Common myeloid progenitor, CD34-positive (primary cell): ENCODE results near the gene OCLN.

ENCODE experiments used
- CTCF ChIA-PET: fragments of 350-600 bp; sonication (Branson Sonifier 250); formaldehyde crosslinking; loops from one replicate; lab custom pipeline; 2021; ENCODE audit warnings: antibody characterized with exemption; lab: Charles Lee
- POLR2A ChIA-PET: fragments of 350-600 bp; sonication (Branson Sonifier 250); formaldehyde crosslinking; loops from one replicate; lab custom pipeline; 2021; ENCODE audit warnings: antibody characterized with exemption; lab: Charles Lee
- DNase-seq, 3 donors: peaks; one replicate each; pipeline versions ENCODE4 v3.0.0 to v3.0.0-alpha.2; 2013
- H3K27ac ChIP-seq, 2 experiments: 1 replicate in 1 of 2; 2 replicates in 1 of 2; pipeline ENCODE4 v1.7.0; 2013; ENCODE audit warnings: inconsistent platforms in 2 of 2, low read length in 2 of 2, mild to moderate bottlenecking in 2 of 2, low read depth in 1 of 2, moderate library complexity in 1 of 2; ENCODE audit not compliant: severe bottlenecking in 2 of 2, insufficient read depth in 1 of 2, poor library complexity in 1 of 2
- H3K27me3 ChIP-seq, 5 experiments: replicated peaks in 2 of 5; 1 replicate in 3 of 5; 2 replicates in 2 of 5; pipeline versions ENCODE4 v1.6.1 to v1.7.0; 2013; ENCODE audit warnings: low read length in 4 of 5, mild to moderate bottlenecking in 2 of 5, moderate library complexity in 2 of 5, inconsistent platforms in 1 of 5; ENCODE audit not compliant: insufficient read depth in 5 of 5, control insufficient read depth in 4 of 5
- H3K36me3 ChIP-seq, 4 experiments: 1 replicate in 2 of 4; 2 replicates in 2 of 4; pipeline versions ENCODE4 v1.6.1 to v1.7.0; 2013; ENCODE audit warnings: low read length in 3 of 4, control low read depth in 1 of 4, mild to moderate bottlenecking in 1 of 4; ENCODE audit not compliant: control insufficient read depth in 4 of 4, insufficient read depth in 4 of 4
- H3K4me1 ChIP-seq, 4 experiments: 1 replicate in 3 of 4; 2 replicates in 1 of 4; pipeline versions ENCODE4 v1.6.1 to v1.7.1; 2013; ENCODE audit warnings: low read length in 3 of 4, mild to moderate bottlenecking in 3 of 4, control low read depth in 1 of 4, inconsistent platforms in 1 of 4, moderate library complexity in 1 of 4; ENCODE audit not compliant: control insufficient read depth in 4 of 4, insufficient read depth in 4 of 4; ENCODE audit errors: control extremely low read depth in 1 of 4
- H3K4me3 ChIP-seq, 7 experiments: 1 replicate in 4 of 7; 2 replicates in 3 of 7; pipeline versions ENCODE4 v1.5.1 to v1.7.0; 2013; ENCODE audit warnings: mild to moderate bottlenecking in 7 of 7, low read length in 6 of 7, moderate library complexity in 6 of 7, inconsistent platforms in 2 of 7, low read depth in 2 of 7, control low read depth in 1 of 7; ENCODE audit not compliant: insufficient read depth in 4 of 7, control insufficient read depth in 1 of 7; ENCODE audit errors: extremely low read depth in 1 of 7
- H3K9me3 ChIP-seq, 5 experiments: 1 replicate in 4 of 5; 2 replicates in 1 of 5; pipeline versions ENCODE4 v1.6.1 to v1.7.1; 2013; ENCODE audit warnings: low read length in 4 of 5, mild to moderate bottlenecking in 2 of 5, inconsistent platforms in 1 of 5, low read depth in 1 of 5, moderate library complexity in 1 of 5; ENCODE audit not compliant: control insufficient read depth in 4 of 5, insufficient read depth in 2 of 5; ENCODE audit errors: control extremely low read depth in 1 of 5
- WGBS: methylation state at CpG from one replicate; pipeline ENCODE4 v1.1.5; 2013; ENCODE audit not compliant: insufficient coverage; 5-methylcytosine and 5-hydroxymethylcytosine counted together

Gene OCLN

DNA sequence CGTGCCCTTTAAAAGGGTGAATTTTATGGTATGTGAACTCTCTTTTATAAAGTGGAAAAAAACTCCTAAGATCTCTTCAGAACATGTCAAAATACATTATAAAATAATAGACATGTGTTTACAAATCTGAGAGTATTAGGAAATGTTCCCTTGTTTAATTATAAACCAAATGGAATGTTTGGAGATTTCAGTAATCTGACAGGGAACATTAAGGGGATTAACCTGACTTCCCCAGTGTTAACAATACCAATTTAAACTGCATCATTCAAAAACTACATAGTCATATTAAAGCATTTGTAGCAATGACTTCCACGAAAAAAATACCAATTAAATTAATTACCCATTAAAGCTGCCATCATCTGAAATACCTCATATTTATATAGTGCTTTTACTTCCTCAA, 1.6 kb upstream of the OCLN start:
- Histone ChIP-seq H3K36me3 (no peaks in the 10 kb centered on the region), H3K9me3 (no peaks in the 10 kb centered on the region), H3K4me3 (no peak overlapping the region), H3K4me1 (peaks cover 0 to 26% (median 20%) of the 10 kb centered on the region in 4 experiments), H3K27me3 (peaks cover 0 to 18% (median 0%) of the 10 kb centered on the region in 5 experiments), H3K27ac (no peak overlapping the region)
- DNase-seq = no peak
- CTCF ChIA-PET = no interaction called here
- no CpG with 5 or more reads among the region's 2 CpGs for WGBS
- POLR2A ChIA-PET = no interaction called here

DNA sequence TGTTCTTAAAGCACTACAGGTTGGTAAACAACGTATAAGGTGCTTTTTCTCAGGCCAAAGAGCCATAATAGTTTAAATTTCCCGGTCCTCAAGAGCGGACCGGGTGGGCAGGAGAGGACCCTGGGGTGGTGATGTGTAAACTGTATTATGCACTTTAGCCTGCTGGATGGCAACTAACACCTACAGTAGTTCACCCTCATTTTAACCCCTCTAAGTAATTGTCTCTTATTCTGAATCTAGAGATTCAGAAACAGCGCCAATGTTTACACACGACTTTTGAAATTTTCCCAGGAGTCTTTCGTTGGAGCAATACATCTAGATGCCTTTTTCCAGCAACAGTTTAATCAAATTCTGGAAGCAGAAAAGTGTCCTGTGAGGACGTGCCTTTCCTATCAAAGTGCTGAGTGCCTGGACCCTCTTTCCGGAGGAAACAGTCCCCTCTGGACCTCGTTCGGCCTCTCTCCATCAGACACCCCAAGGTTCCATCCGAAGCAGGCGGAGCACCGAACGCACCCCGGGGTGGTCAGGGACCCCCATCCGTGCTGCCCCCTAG, 676 bp upstream of the OCLN start:
- POLR2A ChIA-PET = no interaction called here
- no peak for DNase-seq
- H3K4me1 ChIP-seq = peaks cover 0 to 26% (median 23%) of the 10 kb centered on the region in 4 experiments
- CTCF ChIA-PET = no interaction called here
- peaks cover 0 to 18% (median 0%) of the 10 kb centered on the region in 5 experiments for H3K27me3 ChIP-seq
- no peaks in the 10 kb centered on the region for H3K36me3 ChIP-seq
- no peak overlapping the region for H3K27ac ChIP-seq
- WGBS = 24% methylated on average over 10 of the region's 17 CpGs
- no peaks in the 10 kb centered on the region for H3K9me3 ChIP-seq
- H3K4me3 ChIP-seq = peak overlapping the region; percentile 64 to 93 (median 88)

GRCh38 chr5:69492923-69493395, 369 bp downstream of the OCLN start:
- Histone ChIP-seq H3K4me1 (peaks cover 0 to 31% (median 23%) of the 10 kb centered on the region in 4 experiments), H3K36me3 (no peaks in the 10 kb centered on the region), H3K9me3 (no peaks in the 10 kb centered on the region), H3K4me3 (peak overlapping the region; percentile 64 to 93 (median 88)), H3K27me3 (peaks cover 0 to 18% (median 0%) of the 10 kb centered on the region in 5 experiments), H3K27ac (no peak overlapping the region)
- ChIA-PET CTCF (no interaction called here), POLR2A (interaction anchor here (0.6 kb wide), 1 partner anchor 408 kb away, joined by 3 read pairs; no protein-coding TSS in a partner anchor)
- under 1% methylated on average over 37 of the region's 42 CpGs for WGBS
- DNase-seq = peak; percentile 51 to 79 (median 71)

DNA sequence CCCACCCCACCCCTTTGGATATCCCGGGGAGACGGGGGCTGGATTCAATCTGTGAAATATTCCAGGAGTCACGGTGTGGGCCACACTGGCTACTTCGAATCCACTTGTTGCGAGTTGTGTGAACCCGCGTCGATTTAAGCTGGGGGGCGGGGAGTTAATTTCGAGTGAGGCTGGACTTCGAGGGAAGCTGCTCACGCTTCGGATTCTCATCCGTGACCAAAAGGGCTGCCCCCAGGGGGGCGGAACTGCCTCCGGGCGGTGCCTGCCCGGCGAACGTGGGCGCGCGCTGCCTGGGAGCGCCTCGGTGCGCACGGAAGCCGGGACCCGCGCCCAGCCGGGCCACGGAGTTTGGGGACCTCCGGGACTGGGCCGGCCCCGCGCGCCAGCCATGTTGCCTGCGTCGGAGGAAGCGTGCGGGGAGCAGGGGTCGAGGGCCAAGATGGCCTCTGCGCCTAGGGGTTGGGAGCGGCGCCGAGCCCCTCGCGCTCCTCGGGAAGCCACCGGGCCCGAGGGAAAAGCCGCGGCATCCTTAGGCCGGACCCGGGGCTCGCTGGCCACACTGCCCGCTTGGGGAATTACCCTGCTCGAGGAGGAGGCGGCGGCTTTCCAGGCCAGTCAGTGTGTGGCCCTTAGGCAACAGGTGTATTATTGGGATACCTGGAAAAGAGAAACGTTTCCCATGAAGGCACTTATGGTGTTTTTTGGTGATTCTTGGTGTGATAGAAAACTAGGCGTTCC, 975 bp downstream of the OCLN start:
- Histone ChIP-seq H3K4me3 (peak overlapping the region; percentile 64 to 93 (median 88)), H3K27ac (no peak overlapping the region), H3K27me3 (peaks cover 0 to 18% (median 0%) of the 10 kb centered on the region in 5 experiments), H3K4me1 (peaks cover 0 to 31% (median 23%) of the 10 kb centered on the region in 4 experiments), H3K36me3 (no peaks in the 10 kb centered on the region), H3K9me3 (no peaks in the 10 kb centered on the region)
- peak; percentile 54 to 86 (median 82) for DNase-seq
- CTCF ChIA-PET = no interaction called here
- POLR2A ChIA-PET = no interaction called here
- WGBS = 2% methylated on average over 60 of the region's 62 CpGs

DNA sequence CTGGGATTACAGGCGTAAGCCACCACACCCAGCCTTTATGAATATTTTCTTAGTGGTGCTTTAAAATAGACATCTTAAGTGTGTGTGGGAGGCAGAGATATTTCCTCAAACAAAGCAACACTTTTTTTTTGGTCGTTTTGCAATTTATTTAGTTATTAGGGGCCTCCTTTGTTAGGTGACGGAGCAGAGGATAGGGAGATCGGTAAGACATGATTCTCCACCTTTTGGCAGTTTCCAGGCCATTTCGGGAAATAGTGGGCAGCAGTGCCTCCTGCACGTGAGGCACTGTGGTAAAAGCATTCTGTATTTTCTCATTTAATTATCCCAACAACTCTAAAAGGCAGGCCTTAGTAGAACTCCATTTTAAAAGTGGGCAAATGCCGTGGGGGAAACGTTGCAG, 1.9 kb downstream of the OCLN start:
- peak overlapping the region in 2 of 7 experiments; percentile 88 to 89 for H3K4me3 ChIP-seq
- no peaks in the 10 kb centered on the region for H3K9me3 ChIP-seq
- peaks cover 0 to 31% (median 23%) of the 10 kb centered on the region in 4 experiments for H3K4me1 ChIP-seq
- H3K36me3 ChIP-seq = no peaks in the 10 kb centered on the region
- no peak overlapping the region for H3K27ac ChIP-seq
- peaks cover 0 to 15% (median 0%) of the 10 kb centered on the region in 5 experiments for H3K27me3 ChIP-seq
- DNase-seq = no peak
- ChIA-PET POLR2A (no interaction called here), CTCF (no interaction called here)
- 93% methylated on average over 7 of the region's 8 CpGs for WGBS

- ChIA-PET CTCF (no interaction called here), POLR2A (interaction anchor here (0.6 kb wide), 1 partner anchor 11 kb away, joined by 3 read pairs; no protein-coding TSS in a partner anchor)
- H3K4me3 ChIP-seq = no peak overlapping the region
- no peaks in the 10 kb centered on the region for H3K36me3 ChIP-seq
- H3K27ac ChIP-seq = no peak overlapping the region
- DNase-seq = no peak
- H3K4me1 ChIP-seq = peaks cover 0 to 28% (median 21%) of the 10 kb centered on the region in 4 experiments
- H3K27me3 ChIP-seq = peaks cover 0 to 11% (median 0%) of the 10 kb centered on the region in 5 experiments
- no peaks in the 10 kb centered on the region for H3K9me3 ChIP-seq
- WGBS = no CpG with 5 or more reads among the region's 5 CpGs
These were observed 4.5 kb downstream of the OCLN start for GRCh38 chr5:69497006-69497520.
